HL-60/S4 treated with phorbol 12-myristate 13-acetate at 8.2 ng/mL for 4 days and 3 days (cell line): ENCODE measurements around the gene LIMS2.

Source experiments
- in situ Hi-C: fragments of 300-500 bp; cut with MboI; formaldehyde crosslinking; loops from 2 replicates; pipeline ENCODE4 v1.15.0; 2022; ENCODE audit warnings: low sequenced_read_pairs

LIMS2 gene

GRCh38 chr2:127678531-127678930 is 3.2 kb upstream of the LIMS2 start:
- in situ Hi-C loops, result no loop called here

GRCh38 chr2:127676906-127677305 is 1.6 kb upstream of the LIMS2 start:
- in situ Hi-C loops, result no loop called here

GRCh38 chr2:127674241-127675209 is 805 bp downstream of the LIMS2 start:
- in situ Hi-C loops, result no loop called here

- in situ Hi-C loops, result no loop called here
Observed at GRCh38 chr2:127673291-127674069, 1.9 kb downstream of the LIMS2 start.

- in situ Hi-C loops, result no loop called here
Observed at GRCh38 chr2:127672341-127673224, 2.7 kb downstream of the LIMS2 start.

- in situ Hi-C loops, result no loop called here
Observed at GRCh38 chr2:127671557-127672302, 3.6 kb downstream of the LIMS2 start.

GRCh38 chr2:127670957-127671290 is 4.4 kb downstream of the LIMS2 start:
- in situ Hi-C loops, result no loop called here

- in situ Hi-C loops, result no loop called here
Observed at GRCh38 chr2:127670055-127670956, 5.0 kb downstream of the LIMS2 start.

GRCh38 chr2:127669056-127669455 is 6.3 kb downstream of the LIMS2 start:
- in situ Hi-C loops, result no loop called here

- in situ Hi-C loops, result no loop called here
Observed at GRCh38 chr2:127665267-127665893, 9.9 kb downstream of the LIMS2 start.

GRCh38 chr2:127664895-127665225 is 10.5 kb downstream of the LIMS2 start:
- in situ Hi-C loops, result no loop called here

GRCh38 chr2:127664065-127664894 is 11.1 kb downstream of the LIMS2 start:
- in situ Hi-C loops, result no loop called here

GRCh38 chr2:127663566-127664064 is 11.7 kb downstream of the LIMS2 start:
- in situ Hi-C loops, result no loop called here

- in situ Hi-C loops, result no loop called here
Observed at GRCh38 chr2:127662937-127663565, 12.3 kb downstream of the LIMS2 start.

GRCh38 chr2:127661949-127662510 is 13.3 kb downstream of the LIMS2 start:
- in situ Hi-C loops, result no loop called here

- in situ Hi-C loops, result no loop called here
Observed at GRCh38 chr2:127661072-127661649, 14.2 kb downstream of the LIMS2 start.

- in situ Hi-C loops, result no loop called here
Observed at GRCh38 chr2:127660291-127660578, 15.1 kb downstream of the LIMS2 start.
